ENCODE results near the gene BRIP1.
"Not testable (repeated sequence)": the region's sequence is repeated elsewhere in the genome, so short reads cannot be mapped to it uniquely, and the experiment has no call there.

Gene BRIP1

DNA sequence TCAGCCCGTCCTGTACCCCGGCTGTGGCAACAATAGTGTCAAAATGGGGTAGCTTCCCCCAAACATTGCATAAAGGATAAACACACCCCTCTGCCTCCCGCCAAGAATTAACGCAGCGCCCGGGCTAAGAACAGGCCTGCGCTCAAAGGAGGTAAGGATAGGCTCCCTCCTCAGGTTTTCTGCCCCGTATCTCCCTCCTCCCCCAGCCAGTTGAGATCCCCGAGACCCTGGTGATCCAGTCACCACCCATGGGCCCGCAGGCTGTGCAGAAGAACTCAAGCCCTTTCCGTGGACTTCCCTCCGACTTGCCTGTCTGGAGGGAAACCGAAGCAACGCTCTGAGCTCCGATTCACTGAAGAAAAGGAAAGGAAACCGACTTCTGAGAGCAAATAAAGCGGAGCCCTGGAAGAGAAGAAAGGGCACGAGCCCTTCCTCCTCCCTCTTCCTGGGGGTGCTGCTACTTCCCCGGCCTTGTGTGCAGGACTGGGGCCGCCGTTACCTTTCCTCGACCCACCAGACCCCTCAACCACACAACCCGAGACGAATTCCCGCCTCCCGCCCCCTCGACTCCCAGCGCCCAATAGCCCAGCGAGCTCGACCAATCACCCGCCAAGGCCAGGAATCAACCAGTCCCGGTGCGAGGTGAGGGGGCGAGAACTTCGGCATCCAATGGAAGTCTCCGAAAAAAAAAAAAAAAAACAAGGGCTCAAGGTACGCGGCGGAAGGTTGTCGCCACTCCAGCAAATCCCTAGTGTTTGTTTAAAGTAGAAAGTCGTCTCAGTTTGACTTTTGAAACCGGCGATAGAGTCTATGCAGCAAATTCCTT is at the start of gene BRIP1:
Gene BRIP1, minus strand, starts transcription at position 554 of the 826 bp plus-strand sequence. CDS start 1,989 bp downstream, outside the sequence.
- peak; percentile 96 for DNase-seq

DNA sequence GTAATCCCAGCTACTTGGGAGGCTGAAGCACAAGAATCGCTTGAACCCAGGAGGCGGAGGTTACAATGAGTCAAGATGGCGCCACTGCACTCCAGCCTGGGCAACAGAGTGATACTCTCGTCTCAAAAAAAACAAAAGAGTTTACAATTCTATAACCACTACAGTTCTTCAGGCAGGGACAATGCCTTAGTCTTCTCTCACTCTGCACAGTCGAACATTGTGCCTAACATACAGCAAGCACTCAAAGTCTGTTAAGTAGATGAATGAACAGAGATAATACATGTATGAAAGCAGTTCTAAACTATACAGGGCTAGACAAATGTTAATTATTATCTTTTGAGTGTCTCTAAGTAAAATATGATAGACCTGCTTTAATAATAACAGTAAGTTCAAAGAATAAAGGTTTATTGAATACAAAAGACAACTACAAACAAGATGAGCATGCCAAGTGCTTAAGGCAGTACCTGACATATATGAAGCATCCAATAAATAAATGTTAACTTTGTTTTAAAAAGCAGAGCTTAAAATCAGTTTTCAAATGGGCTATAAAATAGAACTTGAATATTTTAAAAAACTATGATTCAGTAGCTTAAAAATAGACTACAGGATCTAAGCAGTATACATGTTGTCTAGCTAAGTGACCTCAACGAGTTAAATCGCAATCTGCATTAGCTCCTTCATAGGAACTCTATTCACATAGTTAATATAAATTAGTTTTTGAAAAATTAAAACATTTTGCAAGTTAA is 45.1 kb upstream of the BRIP1 start:
- no peak for DNase-seq

DNA sequence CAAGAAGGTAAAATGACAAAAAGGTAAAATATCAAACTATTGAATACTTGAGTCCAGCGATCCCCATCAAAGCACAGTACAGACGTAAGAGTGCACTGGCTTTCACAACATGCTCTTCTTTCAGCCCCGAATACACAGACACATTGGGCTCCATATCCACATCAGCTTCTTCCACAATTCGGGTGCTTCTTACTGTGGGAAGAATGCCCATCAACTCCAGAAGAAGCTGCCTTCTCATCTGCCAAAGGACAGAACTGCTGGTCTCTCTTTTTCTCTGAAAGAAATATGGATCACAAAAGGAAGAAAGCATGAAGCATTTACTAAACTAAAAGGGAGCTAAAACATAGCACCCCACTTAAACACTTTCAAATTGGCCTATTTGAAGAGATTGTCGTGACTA is 44.0 kb upstream of the BRIP1 start:
- DNase-seq = no peak

DNA sequence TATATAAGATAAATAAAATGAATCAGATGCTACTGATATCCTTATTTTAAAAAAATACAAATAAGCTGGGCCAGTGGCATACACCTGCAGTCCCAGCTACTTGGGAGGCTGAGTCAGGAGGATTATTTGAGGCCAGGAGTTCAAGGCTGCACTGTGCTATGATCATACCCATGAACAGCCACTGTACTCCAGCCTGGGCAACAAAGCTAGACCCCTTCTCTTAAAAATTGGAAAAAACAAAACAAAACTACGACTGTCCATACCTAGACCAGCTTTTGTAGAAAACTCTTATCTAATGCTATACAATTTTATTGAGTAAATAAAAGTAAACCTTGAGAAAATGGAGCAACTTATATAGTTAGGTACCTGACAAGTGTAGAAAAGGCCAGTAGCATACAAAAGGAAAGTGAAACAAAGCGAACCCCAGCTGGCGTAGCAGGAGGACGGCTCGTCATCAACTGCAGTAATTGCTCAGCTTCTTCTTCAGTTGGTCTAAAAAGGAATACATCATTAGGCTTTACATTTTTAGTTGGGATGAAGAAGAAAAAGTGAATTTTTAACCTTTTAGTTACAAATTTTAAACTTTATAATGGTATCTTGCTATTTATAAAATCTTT is 40.9 kb upstream of the BRIP1 start:
- DNase-seq = no peak

DNA sequence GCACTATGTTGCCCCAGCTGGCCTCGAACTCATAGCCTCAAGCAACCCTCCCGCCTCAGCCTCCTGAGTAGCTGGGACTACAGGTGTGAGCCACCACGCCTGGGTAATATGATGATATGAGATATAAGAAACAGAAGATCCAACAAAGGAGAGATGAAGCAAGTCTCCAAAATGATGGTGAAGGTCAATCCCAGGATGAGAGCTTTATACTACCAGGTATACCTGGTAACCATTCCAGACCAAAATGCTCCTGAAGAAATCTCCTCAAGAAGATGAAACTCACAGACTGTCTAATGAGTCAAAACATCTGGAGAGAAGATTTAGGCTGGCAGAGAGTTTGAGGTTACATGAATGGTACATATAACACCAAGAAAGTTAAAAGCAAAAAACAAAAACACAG is 39.9 kb upstream of the BRIP1 start:
- DNase-seq = no peak

DNA sequence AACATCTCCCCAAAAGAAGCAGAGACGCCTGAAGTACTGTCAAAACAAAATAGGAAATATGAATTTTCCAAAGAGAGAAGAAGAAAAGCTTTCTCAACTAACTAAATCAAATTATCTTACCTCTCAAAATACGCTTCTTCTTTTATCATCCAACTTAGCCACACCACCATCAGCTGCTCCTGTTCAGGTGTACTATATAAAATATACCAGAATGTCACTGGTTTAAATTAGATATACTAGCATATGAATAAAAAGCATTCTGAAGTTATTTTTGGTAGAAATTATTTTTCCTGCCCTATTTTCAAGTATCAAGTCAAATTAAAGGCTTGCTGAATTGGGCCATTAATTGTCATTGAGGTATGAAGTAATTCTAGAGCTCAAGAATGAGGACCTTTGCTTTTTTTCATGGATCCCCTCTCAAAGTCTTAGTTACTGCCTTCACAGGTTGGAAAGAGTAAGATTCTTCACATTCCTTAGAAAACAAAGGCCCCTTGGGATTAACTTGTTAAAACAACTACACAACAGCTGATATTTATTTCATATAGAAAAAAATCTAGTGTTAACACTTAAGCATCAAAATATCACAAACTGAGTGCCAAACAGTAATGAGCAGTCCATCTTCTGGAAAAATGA is 34.3 kb upstream of the BRIP1 start:
- DNase-seq = no peak

DNA sequence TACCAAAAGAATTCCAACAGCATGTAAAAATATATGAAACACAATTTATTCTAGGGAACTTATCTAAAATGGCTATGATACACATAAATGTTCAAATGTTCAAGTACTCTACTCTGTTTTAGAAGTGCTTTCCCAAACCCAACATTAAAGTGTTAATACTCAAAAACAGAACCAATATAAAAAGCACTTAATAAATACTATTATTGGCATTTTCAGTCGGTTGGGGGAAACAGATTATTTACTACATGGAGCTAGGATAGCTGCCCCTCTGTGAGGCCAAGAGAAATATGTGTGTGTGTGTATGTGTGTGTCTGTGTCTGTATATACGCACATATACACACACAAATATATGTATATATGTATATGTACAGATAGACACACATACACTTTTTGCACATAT is 32.1 kb upstream of the BRIP1 start:
- no peak for DNase-seq

DNA sequence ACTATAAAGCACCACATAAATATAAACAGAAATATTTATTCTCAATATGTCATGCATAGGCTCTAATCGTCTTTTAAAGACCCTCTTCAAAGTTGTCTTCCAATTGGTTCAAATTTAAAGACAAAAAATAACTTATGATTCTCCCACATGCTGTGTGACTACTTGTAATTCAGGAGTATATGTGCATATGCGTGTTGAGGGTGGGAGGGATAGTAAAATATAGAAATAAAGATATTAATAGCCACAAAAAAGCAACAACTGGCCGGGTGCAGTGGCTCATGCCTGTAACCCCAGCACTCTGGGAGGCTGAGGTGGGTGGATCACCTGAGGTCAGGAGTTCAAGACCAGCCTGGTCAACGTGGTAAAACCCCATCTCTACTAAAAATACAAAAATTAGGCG is 31.0 kb upstream of the BRIP1 start:
- DNase-seq = not testable (repeated sequence)

DNA sequence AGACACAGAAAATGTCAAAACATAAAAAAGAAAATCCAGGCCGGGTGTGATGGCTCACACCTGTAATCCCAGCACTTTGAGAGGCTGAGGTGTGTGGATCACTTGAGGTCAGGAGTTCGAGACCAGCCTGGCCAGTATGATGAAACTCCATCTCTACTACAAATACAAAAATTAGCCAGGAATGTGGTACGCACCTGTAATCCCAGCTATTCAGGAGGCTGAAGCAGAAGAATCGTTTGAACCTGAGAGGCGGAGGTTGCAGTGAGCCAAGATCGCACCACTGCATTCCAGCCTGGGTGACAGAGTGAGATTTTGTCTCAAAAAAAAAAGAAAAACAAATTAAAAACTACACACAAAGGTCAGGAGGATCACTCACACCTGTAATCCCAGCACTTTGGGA is 24.4 kb upstream of the BRIP1 start:
- DNase-seq = not testable (repeated sequence)

DNA sequence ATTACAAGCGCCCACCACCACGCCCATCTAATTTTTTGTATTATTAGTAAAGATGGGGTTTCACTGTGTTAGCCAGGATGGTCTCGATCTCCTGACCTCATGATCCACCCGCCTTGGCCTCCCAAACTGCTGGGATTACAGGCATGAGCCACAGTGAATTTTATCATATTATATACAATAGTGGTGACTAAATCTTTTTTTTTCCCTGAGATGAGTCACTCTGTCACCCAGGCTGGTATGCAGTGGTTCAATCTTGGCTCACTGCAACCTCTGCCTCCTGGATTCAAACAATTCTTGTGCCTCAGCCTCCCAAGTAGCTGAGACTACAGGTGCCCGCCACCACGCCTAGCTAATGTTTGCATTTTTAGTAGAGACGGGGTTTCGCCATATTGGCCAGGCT is 22.5 kb upstream of the BRIP1 start:
- DNase-seq = not testable (repeated sequence)

DNA sequence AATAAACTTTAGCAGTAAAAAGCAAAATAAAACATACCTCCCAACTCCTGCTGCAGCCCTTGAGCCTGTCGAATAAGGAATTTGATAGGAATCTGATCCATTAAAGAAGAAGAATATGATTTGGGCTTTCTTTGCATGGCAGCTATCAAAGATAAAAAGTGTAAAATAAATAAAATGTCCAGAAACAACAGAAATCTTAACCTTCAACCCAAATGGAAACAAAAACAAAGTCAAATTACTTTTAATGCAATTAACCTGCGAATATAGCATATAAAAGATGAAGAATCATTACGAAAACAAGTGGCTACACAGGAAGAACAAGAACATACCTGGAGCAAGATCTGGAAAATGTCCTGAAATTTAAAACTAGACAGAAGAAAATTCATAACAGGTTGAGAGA is 21.5 kb upstream of the BRIP1 start:
- no peak for DNase-seq

DNA sequence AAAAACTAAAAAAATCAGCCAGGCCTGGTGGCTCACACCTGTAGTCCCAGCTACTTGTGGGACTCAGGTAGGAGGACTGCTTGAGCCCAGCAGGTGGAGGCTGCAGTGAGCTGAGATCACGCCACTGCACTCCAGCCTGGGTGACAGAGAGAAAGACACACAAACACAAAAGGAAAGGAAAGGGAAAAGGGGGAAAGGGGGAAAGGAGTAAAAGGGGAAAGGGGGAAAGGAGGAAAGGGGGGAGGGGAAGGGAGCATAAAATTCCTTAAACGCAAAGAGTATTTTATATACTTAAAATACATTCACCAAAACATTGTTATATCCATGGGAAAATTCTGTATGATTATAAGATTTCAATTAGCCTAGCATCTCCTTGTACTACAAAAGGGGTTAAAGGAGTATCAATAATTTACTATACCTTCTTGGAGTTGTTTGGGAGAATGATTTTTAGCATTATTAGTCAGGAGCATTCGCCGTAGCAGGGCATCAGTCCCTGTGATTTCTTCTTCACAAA is 17.3 kb upstream of the BRIP1 start:
- no peak for DNase-seq

DNA sequence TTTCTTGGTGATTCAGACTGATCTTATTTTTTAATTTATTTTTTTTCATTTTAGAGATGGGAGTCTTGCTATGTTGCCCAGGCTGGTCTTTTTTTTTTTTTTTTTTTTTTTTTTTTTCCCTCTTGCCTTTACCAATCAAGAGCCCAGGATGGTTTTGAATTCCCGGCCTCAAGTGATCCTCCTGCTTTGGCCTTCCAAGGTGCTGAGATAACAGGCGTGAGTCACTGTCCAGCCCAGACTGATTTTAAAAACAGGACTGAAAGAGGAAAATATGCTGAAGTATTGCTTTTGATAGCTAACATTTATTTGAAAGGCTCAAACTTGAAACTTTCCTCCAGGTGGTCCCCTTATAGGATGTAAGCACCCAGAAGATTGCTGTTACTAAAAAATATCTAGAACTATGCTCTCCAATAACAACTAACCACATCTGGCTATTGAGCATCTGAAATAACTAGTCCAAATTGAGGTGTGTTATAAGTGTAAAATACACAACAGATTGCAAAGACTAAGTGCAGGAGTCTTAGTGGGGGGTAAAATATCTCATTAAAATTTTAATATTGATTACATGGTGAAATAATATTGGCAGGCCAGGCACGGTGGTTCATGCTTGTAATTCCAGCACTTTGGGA is 15.8 kb upstream of the BRIP1 start:
- no peak for DNase-seq

DNA sequence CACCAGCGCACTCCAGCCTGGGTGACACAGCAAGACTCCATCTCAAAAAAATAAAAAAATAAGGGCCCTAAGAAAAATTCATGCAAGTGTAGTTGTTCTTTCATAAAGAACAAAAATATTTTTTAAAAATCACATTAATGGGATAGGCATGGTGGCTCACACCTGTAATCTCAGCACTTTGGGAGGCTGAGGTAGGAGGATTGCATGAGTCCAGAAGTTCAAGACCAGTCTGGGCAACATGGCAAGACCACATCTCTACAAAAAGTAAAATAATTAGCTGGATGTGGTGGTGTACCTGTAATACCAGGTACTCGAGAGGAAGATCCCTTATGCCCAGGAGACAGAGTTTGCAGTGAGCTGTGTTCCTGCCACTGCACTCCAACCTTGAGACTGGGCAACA is 15.2 kb upstream of the BRIP1 start:
- no peak for DNase-seq

DNA sequence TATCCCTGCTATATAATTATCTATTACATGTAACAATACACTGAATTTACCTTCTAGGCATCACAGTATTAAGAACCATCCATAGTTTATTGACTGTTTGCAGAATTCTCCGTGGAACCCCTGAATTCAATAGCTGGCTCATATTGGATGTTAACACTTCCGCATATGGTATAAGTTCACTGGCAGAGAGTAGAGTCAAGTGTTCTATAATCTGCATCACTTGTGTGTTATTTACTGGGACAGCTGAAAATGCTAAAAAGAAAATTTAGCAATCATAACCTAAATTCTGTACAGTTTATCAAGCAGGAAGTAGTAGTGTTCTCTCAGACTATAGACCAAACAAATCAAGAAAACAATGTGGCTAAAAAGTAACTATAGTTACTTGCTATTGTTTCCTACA is 14.5 kb upstream of the BRIP1 start:
- no peak for DNase-seq

DNA sequence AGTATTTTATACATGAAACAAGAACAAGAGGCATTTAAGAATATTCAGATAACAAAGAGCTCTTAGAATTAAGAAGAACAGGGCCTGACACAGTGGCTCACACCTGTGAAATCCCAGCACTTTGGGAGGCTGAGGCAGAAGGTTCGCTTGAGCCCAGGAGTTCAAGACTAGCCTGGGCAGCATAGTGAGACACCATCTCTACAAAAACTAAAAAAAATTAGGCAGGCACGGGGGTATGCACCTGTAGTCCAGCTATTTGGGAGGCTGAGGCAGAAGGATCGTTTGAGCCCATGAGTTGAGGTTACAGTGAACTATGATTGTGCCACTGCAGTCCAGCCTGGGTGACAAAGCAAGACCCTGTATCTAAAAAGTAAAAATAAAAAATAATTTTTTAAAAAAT is 12.5 kb upstream of the BRIP1 start:
- DNase-seq = no peak

DNA sequence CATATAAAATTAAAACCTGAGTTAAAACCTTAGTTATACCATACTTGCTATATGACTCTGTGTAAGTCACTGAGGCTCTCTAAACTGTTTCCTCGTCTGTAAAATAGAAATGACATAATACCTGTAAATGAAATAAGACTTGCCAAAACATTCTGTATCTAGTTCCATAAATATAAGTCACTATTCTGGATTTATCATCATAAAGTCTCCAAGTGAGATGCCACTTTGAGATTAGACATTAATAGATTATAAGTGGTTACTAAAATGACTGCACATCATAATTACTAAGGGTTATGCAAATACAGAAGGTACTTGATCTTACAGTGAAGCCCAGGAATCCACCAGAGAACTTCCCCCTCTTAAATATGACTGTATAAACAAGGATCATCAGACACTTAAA is 12.0 kb upstream of the BRIP1 start:
- DNase-seq = no peak

DNA sequence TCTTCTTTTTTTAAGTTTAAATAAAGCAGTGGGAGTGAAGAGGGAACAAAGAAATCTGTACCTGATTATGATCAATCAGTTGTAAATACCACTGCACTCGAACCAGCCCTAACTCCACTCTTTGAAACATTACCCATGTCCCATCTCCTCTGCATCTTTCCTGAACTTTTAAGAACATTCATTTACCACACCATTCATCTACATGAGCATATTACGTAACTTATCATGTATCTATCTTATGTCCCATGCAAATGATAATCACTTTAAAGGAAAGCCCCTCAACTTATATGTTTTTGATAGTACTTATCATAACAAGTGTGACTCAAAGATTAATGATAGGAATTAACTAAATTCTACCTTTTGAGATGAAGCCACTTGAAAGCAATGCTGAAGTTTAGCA is 10.7 kb upstream of the BRIP1 start:
- DNase-seq = no peak

DNA sequence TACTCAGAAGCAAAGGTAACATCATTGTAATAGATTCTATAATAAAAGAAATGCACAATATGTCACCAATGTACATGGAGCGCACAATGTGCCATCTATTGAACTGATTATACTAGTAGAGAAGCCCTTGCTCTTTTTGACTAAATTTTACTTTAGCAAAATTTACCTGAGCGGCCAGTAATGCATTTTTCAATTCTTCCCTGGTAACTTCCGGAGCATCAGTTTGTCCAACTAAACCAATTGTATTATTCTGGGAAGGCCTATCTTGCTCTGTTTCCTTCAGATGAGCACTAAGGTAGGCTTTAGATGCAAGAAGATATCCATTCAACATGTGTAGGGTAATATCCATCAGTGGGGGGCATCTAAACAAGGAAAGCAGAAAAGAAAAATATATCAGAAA is 8.8 kb upstream of the BRIP1 start:
- DNase-seq = no peak

DNA sequence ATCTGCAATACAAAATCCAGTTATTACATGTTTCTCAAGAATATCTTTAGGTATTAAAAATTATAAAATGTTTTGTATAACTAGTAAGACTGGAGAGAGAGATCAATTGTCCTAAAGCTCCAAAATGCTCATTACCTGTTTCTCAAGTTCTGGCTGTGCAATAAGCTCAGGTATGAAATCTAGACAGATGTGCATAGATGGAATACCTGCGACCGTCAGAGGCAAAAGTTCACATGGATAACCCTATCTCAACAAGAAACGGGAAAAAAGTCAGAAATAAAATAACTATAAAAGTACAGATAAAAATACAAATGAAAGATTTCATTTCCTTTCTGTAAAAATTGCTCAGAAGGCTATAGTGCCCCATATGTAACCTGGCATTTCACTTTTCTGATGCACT is 5.8 kb upstream of the BRIP1 start:
- no peak for DNase-seq

DNA sequence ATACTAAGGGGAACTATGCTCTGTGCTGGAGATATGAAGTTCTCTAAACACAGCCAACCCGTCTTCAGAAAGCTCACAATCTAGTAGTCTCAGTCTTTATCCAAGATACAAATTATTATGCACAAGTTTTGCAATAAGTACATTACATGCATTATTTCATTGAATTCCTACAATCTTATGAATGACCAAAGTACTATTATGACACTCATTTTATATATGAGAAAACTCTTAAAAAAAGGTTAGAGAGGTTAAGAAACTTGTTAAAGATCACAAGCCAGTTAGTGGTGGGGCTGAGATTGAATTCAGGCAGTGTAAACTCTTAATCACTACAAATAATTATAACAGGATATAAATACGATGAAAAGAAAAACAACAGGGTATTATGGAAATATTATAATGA is 4.7 kb upstream of the BRIP1 start:
- DNase-seq = no peak

DNA sequence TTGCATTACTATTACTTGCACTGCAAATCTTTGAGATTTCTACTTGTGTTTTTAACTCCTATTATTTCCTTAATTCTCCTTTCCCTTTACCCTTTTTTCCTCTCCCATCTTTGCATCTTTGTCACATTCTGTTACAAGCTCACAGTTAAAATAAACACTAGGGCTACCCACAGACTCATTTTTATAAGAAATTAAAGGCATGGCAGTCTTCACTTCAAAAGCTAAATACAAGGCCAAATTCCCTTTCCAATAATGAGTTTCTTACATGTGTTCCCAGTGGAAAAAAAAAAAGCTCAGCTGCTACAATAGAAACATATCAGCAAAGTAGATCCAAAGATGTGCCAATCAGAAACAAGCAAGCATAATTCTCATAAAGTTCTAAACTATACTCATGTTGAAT is 3.7 kb upstream of the BRIP1 start:
- no peak for DNase-seq

DNA sequence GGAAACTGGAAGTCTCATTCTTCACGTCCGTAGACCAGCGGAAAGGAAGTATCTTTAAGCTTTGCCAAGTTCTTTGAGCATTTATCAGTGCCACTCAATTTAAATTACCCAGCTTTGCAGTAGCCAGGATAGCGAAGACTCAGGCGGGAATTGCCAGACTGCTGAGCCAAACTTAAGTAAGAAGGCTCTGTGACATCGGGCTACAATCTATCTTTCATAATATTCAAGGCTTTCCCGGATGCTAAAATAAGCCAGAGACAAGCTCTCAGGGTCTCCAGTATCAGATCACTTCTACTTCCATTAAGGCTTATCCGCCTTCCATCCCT is 436 bp upstream of the BRIP1 start:
- DNase-seq = no peak

All from NCI-H2171 (cell line).